Activated naive CD8-positive, alpha-beta T cell (primary cell): ENCODE measurements around the gene DCC.

Experiments
- H3K27ac Mint-ChIP-seq: one replicate; pipeline ENCODE4 v1.8.0; 2021; ENCODE audit warnings: mixed read lengths
- H3K27me3 Mint-ChIP-seq: one replicate; pipeline ENCODE4 v1.8.0; 2021; ENCODE audit warnings: mixed read lengths
- H3K36me3 Mint-ChIP-seq: one replicate; pipeline ENCODE4 v1.8.0; 2021; ENCODE audit warnings: mixed read lengths
- H3K4me1 Mint-ChIP-seq: one replicate; pipeline ENCODE4 v1.8.0; 2021; ENCODE audit warnings: low read depth, mixed read lengths
- H3K4me3 Mint-ChIP-seq: one replicate; pipeline ENCODE4 v1.8.0; 2021; ENCODE audit warnings: mild to moderate bottlenecking, mixed read lengths
- H3K9me3 Mint-ChIP-seq: one replicate; pipeline ENCODE4 v1.8.0; 2021; ENCODE audit warnings: low read depth, mixed read lengths

Gene DCC

GRCh38 chr18:52670896-52671295, 330.9 kb downstream of the DCC start:
- no peak overlapping the region for H3K27ac Mint-ChIP-seq
- H3K4me3 Mint-ChIP-seq, result no peak overlapping the region
- H3K9me3 Mint-ChIP-seq, result peaks cover 8% of the 10 kb centered on the region
- H3K4me1 Mint-ChIP-seq, result no peaks in the 10 kb centered on the region
- H3K36me3 Mint-ChIP-seq, result no peaks in the 10 kb centered on the region
- no peaks in the 10 kb centered on the region for H3K27me3 Mint-ChIP-seq

- H3K27ac Mint-ChIP-seq, result no peak overlapping the region
- H3K4me3 Mint-ChIP-seq, result no peak overlapping the region
- no peaks in the 10 kb centered on the region for H3K36me3 Mint-ChIP-seq
- H3K27me3 Mint-ChIP-seq, result no peaks in the 10 kb centered on the region
- H3K4me1 Mint-ChIP-seq, result no peaks in the 10 kb centered on the region
- peaks cover 8% of the 10 kb centered on the region for H3K9me3 Mint-ChIP-seq
Measured at GRCh38 chr18:52678034-52678433, 338.0 kb downstream of the DCC start.

GRCh38 chr18:52678551-52678950, 338.6 kb downstream of the DCC start:
- no peak overlapping the region for H3K27ac Mint-ChIP-seq
- H3K27me3 Mint-ChIP-seq, result no peaks in the 10 kb centered on the region
- no peak overlapping the region for H3K4me3 Mint-ChIP-seq
- no peaks in the 10 kb centered on the region for H3K36me3 Mint-ChIP-seq
- H3K9me3 Mint-ChIP-seq, result peaks cover 8% of the 10 kb centered on the region
- no peaks in the 10 kb centered on the region for H3K4me1 Mint-ChIP-seq

- Mint-ChIP-seq H3K36me3 (no peaks in the 10 kb centered on the region), H3K4me1 (no peaks in the 10 kb centered on the region), H3K4me3 (no peak overlapping the region), H3K27ac (no peak overlapping the region), H3K27me3 (no peaks in the 10 kb centered on the region), H3K9me3 (peaks cover 8% of the 10 kb centered on the region)
Measured at GRCh38 chr18:52679354-52679753, 339.4 kb downstream of the DCC start.

- Mint-ChIP-seq H3K4me1 (no peaks in the 10 kb centered on the region), H3K27ac (no peak overlapping the region), H3K4me3 (no peak overlapping the region), H3K9me3 (peaks cover 8% of the 10 kb centered on the region), H3K36me3 (no peaks in the 10 kb centered on the region), H3K27me3 (no peaks in the 10 kb centered on the region)
Measured at GRCh38 chr18:52682260-52682659, 342.3 kb downstream of the DCC start.

- no peak overlapping the region for H3K4me3 Mint-ChIP-seq
- no peaks in the 10 kb centered on the region for H3K27me3 Mint-ChIP-seq
- H3K36me3 Mint-ChIP-seq, result no peaks in the 10 kb centered on the region
Measured at GRCh38 chr18:52685316-52685715, 345.3 kb downstream of the DCC start.

GRCh38 chr18:52691841-52692240, 351.8 kb downstream of the DCC start:
- H3K4me1 Mint-ChIP-seq, result no peaks in the 10 kb centered on the region
- H3K9me3 Mint-ChIP-seq, result no peaks in the 10 kb centered on the region
- no peak overlapping the region for H3K4me3 Mint-ChIP-seq
- no peak overlapping the region for H3K27ac Mint-ChIP-seq
- H3K36me3 Mint-ChIP-seq, result no peaks in the 10 kb centered on the region
- no peaks in the 10 kb centered on the region for H3K27me3 Mint-ChIP-seq

More at GRCh38 chr18:52685316-52685715, 345.3 kb downstream of the DCC start:
- H3K9me3 Mint-ChIP-seq, result peaks cover 5% of the 10 kb centered on the region
- no peak overlapping the region for H3K27ac Mint-ChIP-seq
- H3K4me1 Mint-ChIP-seq, result no peaks in the 10 kb centered on the region

- no peaks in the 10 kb centered on the region for H3K27me3 Mint-ChIP-seq
- H3K36me3 Mint-ChIP-seq, result no peaks in the 10 kb centered on the region
- peaks cover 5% of the 10 kb centered on the region for H3K9me3 Mint-ChIP-seq
- no peak overlapping the region for H3K27ac Mint-ChIP-seq
- H3K4me3 Mint-ChIP-seq, result no peak overlapping the region
- H3K4me1 Mint-ChIP-seq, result no peaks in the 10 kb centered on the region
Measured at GRCh38 chr18:52694804-52695203, 354.8 kb downstream of the DCC start.

GRCh38 chr18:52700116-52700515, 360.1 kb downstream of the DCC start:
- Mint-ChIP-seq H3K27me3 (no peaks in the 10 kb centered on the region), H3K4me1 (no peaks in the 10 kb centered on the region)

GRCh38 chr18:52700816-52701215, 360.8 kb downstream of the DCC start:
- Mint-ChIP-seq H3K27me3 (no peaks in the 10 kb centered on the region), H3K4me3 (no peak overlapping the region), H3K27ac (no peak overlapping the region), H3K9me3 (peaks cover 13% of the 10 kb centered on the region), H3K36me3 (no peaks in the 10 kb centered on the region), H3K4me1 (no peaks in the 10 kb centered on the region)

More at GRCh38 chr18:52700116-52700515, 360.1 kb downstream of the DCC start:
- H3K9me3 Mint-ChIP-seq, result peaks cover 13% of the 10 kb centered on the region
- H3K4me3 Mint-ChIP-seq, result no peak overlapping the region
- no peaks in the 10 kb centered on the region for H3K36me3 Mint-ChIP-seq
- no peak overlapping the region for H3K27ac Mint-ChIP-seq

- Mint-ChIP-seq H3K27me3 (no peaks in the 10 kb centered on the region), H3K9me3 (peaks cover 13% of the 10 kb centered on the region), H3K4me1 (no peaks in the 10 kb centered on the region), H3K27ac (no peak overlapping the region), H3K36me3 (no peaks in the 10 kb centered on the region), H3K4me3 (no peak overlapping the region)
Measured at GRCh38 chr18:52701219-52701935, 361.4 kb downstream of the DCC start.

GRCh38 chr18:52715421-52715820, 375.4 kb downstream of the DCC start:
- Mint-ChIP-seq H3K27me3 (peaks cover 1% of the 10 kb centered on the region), H3K4me3 (no peak overlapping the region), H3K27ac (no peak overlapping the region), H3K36me3 (no peaks in the 10 kb centered on the region), H3K9me3 (no peaks in the 10 kb centered on the region), H3K4me1 (no peaks in the 10 kb centered on the region)

- Mint-ChIP-seq H3K4me3 (no peak overlapping the region), H3K27me3 (peaks cover 1% of the 10 kb centered on the region)
Measured at GRCh38 chr18:52715991-52716390, 376.0 kb downstream of the DCC start.

GRCh38 chr18:52716973-52717372, 377.0 kb downstream of the DCC start:
- no peak overlapping the region for H3K27ac Mint-ChIP-seq
- H3K9me3 Mint-ChIP-seq, result no peaks in the 10 kb centered on the region
- H3K27me3 Mint-ChIP-seq, result peaks cover 1% of the 10 kb centered on the region
- H3K4me1 Mint-ChIP-seq, result no peaks in the 10 kb centered on the region
- H3K36me3 Mint-ChIP-seq, result no peaks in the 10 kb centered on the region
- no peak overlapping the region for H3K4me3 Mint-ChIP-seq

More at GRCh38 chr18:52715991-52716390, 376.0 kb downstream of the DCC start:
- Mint-ChIP-seq H3K9me3 (no peaks in the 10 kb centered on the region), H3K4me1 (no peaks in the 10 kb centered on the region), H3K36me3 (no peaks in the 10 kb centered on the region), H3K27ac (no peak overlapping the region)

- peaks cover 1% of the 10 kb centered on the region for H3K27me3 Mint-ChIP-seq
- no peak overlapping the region for H3K27ac Mint-ChIP-seq
- H3K4me3 Mint-ChIP-seq, result no peak overlapping the region
Measured at GRCh38 chr18:52722904-52723303, 382.9 kb downstream of the DCC start.

GRCh38 chr18:52723550-52723970, 383.6 kb downstream of the DCC start:
- Mint-ChIP-seq H3K9me3 (peaks cover 10% of the 10 kb centered on the region), H3K4me1 (no peaks in the 10 kb centered on the region), H3K27ac (no peak overlapping the region), H3K36me3 (no peaks in the 10 kb centered on the region), H3K4me3 (no peak overlapping the region), H3K27me3 (peaks cover 1% of the 10 kb centered on the region)

More at GRCh38 chr18:52722904-52723303, 382.9 kb downstream of the DCC start:
- peaks cover 5% of the 10 kb centered on the region for H3K9me3 Mint-ChIP-seq
- H3K36me3 Mint-ChIP-seq, result no peaks in the 10 kb centered on the region
- H3K4me1 Mint-ChIP-seq, result no peaks in the 10 kb centered on the region
